AG09319 (cell line): ENCODE data around the gene NUDT1.

Experiments used
- DNase-seq: peaks from one replicate; pipeline ENCODE4 v3.0.0-alpha.2; 2010; ENCODE audit warnings: low read depth; ENCODE audit errors: extremely low read depth
- CTCF ChIP-seq: IDR thresholded peaks from 2 replicates; pipeline ENCODE4 v1.5.1; 2011; ENCODE audit warnings: low read depth, mild to moderate bottlenecking, inconsistent platforms, low read length, moderate library complexity

NUDT1 gene

DNA sequence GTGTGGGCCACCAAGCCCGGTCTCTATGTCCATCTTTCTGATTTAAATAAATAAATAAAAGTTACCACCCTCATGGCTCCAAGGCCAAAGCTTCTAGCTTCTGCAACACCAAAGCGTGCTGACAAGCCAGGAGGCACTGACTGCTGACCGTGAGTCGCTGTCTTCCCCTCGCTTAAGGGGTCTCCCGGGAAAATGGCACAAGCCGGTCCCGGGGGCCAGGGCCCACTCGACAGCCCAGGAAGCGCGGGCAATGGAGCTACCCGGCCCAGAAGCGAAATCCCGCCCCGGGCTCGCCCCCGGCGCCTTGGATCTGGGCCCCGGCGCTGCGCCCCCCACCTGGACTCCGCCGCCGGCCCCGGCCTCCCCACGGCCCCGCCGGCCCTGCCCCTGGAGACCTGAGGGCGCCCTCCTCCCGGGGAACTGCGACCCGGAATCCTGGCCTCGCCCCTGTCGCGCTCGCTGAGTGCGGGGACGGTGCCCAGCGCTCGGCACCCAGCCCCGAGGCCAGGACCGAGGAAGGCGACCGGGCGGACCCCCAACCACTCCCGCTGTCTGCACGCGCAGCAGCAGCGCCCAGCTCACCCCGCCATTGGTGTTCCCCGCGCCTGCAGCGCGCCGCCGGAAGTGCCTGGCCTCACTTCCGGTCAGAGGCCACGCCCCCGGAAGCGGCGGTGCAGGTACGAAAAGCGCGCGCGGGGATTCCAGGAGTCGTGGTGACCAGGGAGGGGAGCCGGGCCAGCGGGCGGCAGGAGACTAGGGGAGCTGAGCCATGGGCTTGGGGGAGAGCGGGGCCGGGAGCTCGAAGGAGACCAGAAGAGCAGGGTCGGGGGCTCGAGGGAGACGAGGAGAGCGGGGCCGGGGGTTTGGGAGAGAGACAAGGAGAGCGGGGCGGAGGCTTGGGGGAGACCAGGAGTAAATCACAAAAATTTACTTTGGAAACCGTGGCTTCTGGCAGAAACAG, at the start of gene NUDT1, which contains the start of gene MRM2:
Gene NUDT1, plus strand, starts transcription at position 647 of the 961 bp plus-strand sequence. CDS start 2,349 bp downstream, outside the sequence.
Gene MRM2, minus strand, starts transcription at position 626 of the 961 bp plus-strand sequence. Its CDS starts 36 bp downstream, at position 590.
- no peak for TF ChIP-seq CTCF
- no peak for DNase-seq

- DNase-seq, result no peak
- no peak for TF ChIP-seq CTCF
Observed at GRCh38 chr7:2192831-2193534, 49.0 kb upstream of the NUDT1 start.

DNA sequence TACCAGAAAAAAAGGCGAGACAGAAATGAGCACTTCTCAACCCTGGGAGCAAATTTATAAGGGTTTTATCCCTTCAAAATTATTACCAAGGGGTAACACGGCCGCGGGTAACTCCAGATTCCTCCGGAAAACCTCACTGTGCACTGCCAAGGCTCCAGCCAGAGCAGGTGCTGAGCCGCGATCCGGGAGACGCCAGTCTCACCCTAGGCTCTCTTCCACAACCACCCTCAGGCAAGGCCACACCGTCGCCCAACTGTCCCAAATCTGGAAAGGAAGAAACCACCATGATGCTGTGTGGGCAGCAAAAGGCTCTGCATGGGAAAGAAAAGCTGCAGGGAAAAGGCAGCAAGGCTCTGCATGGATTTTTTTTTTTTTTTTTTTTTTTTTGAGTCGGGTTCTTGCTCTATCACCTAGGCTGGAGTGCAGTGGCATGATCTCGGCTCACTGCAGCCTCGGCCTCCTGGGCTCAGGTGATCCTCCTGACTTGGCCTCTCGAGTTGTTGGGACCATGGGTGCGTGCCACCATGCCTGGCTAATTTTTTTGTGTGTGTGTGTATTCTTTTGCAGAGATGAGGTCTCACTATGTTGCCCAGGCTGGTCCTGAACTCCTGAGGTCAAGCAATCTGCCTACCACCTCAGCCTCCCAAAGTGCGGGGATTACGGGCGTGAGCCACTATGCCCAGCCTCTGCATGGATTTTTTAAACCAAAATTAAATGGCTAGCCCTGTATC, 48.3 kb upstream of the NUDT1 start:
- DNase-seq, result no peak
- no peak for TF ChIP-seq CTCF

DNA sequence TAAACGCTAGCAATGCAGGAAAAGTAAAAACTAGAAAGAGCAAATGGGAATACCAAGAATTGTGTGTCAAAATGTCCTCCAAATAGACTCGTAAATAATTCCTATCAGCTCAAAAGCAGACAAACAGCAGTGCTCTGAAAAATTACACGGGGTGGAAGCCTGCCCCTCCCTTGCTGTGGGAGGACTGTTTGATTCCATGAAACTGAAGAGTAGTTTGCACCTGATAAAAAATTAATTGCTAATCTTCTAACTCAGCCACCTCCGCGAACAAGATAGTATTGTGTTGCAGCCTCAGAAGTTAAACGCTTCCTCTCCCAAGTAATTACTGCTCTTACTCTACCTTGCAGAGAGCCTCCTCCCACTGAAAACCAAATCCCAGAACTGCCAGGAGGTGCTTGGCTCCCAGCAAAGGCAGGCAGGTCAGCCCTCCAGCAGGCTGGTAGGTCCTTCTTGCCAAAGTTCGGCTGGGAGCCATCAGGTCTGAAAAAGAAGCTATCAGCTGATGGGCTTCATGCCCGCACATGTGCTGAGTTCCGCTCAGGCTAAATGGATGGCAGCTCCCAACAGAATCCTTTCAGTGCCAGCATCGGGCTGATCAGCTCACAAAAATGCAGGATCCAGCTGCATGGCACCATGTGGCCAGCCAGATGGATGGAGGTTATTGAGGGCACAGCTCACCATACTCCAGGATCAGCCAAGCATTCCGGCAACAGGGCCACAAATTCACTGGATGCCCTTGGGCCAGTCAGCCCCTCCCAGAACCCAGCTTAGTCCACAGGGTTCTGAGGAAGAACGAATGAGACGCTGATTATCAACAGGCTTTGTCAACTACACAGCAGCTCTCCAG, 46.4 kb upstream of the NUDT1 start:
- DNase-seq, result no peak
- TF ChIP-seq CTCF, result no peak

GRCh38 chr7:2196381-2197378, 45.3 kb upstream of the NUDT1 start:
- TF ChIP-seq CTCF, result no peak
- no peak for DNase-seq
